ENCODE measurements around the gene MEIS2.

Gene MEIS2

GRCh38 chr15:36901012-36901411 is 199.3 kb downstream of the MEIS2 start:
- DNase-seq (ENCODE audit: low spot score): no peak

DNA sequence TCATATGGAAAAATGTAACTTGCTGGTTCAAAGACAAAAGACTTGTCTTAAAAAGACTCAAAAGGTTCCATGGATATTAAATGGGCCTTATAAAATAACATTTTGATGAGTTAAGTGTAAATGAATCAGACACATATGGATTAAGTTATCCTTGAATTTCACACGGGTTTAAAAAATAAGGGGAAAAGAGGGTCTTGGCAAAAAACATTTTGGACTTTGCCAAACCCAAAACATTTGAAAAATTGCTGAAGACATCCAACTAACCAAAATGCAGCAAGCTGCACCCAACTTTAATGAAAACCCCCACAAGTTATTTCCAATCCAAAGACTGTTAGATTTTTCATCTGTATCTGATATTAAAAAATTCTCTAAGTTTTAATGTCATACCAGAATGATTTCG is 200.7 kb downstream of the MEIS2 start:
- DNase-seq (ENCODE audit: low spot score): no peak

DNA sequence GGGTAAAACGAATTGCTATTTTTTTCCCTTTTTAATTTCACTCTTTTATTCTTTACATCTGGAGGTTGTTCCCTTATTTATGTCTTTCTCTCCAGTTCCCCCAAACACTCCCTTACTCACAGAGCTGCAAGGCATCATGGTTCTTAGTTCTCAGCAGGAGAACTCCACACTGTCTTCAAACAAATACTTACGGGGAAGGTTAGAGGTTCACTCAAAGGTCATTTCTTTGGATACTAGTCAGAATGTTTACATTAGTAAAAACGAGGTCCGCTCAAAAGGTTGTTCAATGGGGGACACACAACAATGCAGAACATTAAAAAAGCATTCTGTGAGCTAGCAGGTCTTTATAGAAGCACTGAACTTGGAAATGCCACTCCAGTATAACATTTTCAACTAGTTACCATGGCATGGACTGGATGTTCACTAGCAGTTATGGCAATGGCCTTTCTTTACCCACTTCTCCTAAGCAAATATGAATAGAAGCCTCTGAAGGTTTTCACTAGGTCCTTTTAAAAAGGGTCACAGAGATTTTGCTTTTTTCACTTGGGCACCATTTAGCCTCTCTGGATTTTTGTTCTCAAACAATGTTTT is 201.7 kb downstream of the MEIS2 start:
- DNase-seq (ENCODE audit: low spot score): no peak

GRCh38 chr15:36897834-36898233 is 202.5 kb downstream of the MEIS2 start:
- no peak for DNase-seq (ENCODE audit: low spot score)

DNA sequence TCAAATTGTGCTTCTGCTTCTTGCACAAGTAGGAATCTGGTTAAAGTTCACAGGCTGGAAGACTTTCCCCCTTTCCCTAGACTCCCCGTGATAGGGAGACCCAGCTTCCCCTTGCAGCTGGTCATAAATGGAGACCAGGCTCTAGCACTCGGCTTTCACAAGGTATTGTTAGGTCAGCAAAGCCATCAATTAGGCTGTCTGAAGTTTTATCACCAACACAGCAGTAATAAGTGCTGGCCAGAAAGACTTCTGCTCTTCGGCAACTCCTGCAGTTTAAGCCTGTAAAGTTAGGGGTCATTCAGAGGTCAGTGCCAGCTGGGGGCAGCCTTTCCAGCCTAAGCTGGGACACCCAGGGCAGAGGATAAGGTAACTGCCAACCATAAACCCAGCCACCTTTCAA is 203.4 kb downstream of the MEIS2 start:
- no peak for DNase-seq (ENCODE audit: low spot score)

- no peak for DNase-seq (ENCODE audit: low spot score)
Observed at GRCh38 chr15:36894075-36894474, 206.3 kb downstream of the MEIS2 start.

DNA sequence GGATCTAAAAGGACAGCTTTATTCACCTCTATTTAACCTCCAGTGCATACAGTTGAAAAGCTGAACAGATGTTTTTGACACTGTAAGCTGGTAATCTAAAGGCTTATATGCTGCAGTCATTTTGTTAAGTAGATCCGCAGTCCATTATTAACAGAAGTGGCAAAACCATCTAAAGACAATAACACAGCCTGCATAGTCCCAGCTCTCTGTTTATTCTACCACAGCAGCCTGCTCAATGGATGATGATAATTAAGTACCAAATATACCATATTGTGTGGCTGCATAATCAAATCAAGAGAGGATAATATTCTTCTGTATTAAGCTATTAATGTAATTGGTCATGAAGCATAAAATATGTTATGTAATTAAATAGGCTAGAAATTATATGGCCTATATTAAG is 207.1 kb downstream of the MEIS2 start:
- DNase-seq (ENCODE audit: low spot score): no peak

GRCh38 chr15:36888011-36888992 is 212.0 kb downstream of the MEIS2 start:
- no peak for DNase-seq (ENCODE audit: low spot score)

- DNase-seq (ENCODE audit: low spot score): no peak
Observed at GRCh38 chr15:36887214-36887961, 213.0 kb downstream of the MEIS2 start.

- DNase-seq (ENCODE audit: low spot score): no peak
Observed at GRCh38 chr15:36886701-36887100, 213.6 kb downstream of the MEIS2 start.

- DNase-seq (ENCODE audit: low spot score): no peak
Observed at GRCh38 chr15:36886191-36886590, 214.2 kb downstream of the MEIS2 start.

- DNase-seq (ENCODE audit: low spot score): no peak
Observed at GRCh38 chr15:36885771-36886170, 214.6 kb downstream of the MEIS2 start.

DNA sequence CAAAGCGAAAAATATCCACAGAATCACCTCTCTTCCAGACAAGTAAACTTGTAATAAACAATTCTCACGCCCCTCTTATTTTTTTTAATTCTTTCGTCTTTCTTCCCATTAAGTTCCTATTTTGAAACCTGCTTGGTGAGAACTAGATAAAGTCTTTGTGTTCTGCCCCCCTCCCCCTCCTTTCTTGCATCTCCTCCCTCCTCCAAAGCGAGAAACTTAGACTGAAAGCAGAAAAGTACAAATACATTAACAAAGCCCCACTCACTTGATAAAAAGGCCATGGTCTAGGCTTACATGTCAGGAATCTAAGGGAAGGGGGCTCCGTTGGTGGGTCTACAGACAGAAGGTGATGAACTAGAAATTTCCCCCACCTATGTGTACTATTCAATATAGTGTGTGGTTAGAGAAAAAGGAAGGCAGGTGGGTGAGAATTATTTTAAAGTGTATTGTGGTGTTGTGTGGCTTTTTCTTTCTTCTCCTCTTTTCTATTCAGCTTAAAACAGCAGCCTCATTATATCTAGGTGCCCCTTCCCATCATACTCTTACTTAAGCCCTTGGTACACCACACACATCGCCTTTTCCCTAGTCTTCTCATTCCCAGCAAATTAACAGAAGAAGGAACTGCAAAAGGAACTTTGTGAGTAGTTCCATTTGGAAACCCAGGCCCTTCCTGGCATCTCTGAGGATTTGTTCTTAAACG is 215.3 kb downstream of the MEIS2 start:
- DNase-seq (ENCODE audit: low spot score): no peak

GRCh38 chr15:36884518-36884875 is 215.9 kb downstream of the MEIS2 start:
- no peak for DNase-seq (ENCODE audit: low spot score)

DNA sequence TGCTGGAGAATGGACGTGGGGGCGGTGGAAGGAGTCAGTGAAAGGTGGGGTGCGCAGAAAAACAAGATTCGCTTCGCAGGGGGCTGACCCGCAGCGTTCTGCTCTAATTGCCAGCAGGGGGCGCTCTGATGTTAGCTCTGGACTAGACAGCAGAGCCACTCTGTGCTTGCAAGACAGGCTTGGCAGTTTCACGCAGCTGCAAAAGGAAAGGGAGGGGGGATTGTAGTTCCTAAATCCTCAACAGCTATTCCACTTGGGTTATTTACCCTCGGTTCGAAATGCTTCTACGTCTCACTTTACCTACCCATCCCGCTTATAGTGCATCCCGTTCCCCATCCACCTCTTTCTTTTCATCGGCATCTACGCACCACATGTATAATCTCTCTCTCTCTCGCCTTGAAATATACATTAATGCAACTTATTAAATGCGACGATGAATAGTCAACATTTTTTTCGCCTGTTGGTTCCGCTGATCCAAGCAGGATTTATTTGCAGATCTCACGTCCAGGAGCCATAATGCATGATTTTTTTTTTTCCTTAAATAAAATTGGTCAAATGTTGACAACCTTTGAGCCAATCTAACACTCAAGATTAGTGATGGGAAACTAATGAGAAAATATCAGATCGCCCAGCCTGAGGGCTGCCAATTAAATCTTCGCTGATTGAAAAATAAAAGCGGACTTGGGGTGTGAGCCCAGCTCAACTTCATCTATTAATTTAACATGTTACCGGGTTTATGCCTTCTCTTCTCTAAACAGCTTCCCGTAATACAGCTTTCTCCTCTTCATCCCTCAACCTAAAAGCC is 216.4 kb downstream of the MEIS2 start:
- DNase-seq (ENCODE audit: low spot score): peak; percentile 75

GRCh38 chr15:36882487-36883131 is 217.7 kb downstream of the MEIS2 start:
- no peak for DNase-seq (ENCODE audit: low spot score)

DNA sequence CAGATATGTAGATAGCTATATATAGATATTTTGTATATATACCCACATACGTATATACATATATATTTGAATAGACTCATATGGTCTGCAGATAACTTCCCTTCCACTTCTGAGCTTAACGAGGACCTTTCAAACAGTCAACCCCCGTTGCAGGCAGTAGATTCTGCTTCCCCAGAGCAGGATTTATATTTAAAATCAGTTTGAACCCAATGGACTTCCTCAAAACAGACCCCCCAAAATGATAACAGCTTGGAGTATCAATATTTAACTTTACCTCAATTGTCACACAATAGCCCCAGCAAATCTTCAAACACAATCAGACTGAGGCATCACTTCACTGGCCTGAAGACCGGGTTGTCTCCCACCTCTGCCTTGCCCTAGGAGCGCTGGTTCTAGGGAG is 218.3 kb downstream of the MEIS2 start:
- DNase-seq (ENCODE audit: low spot score): no peak

DNA sequence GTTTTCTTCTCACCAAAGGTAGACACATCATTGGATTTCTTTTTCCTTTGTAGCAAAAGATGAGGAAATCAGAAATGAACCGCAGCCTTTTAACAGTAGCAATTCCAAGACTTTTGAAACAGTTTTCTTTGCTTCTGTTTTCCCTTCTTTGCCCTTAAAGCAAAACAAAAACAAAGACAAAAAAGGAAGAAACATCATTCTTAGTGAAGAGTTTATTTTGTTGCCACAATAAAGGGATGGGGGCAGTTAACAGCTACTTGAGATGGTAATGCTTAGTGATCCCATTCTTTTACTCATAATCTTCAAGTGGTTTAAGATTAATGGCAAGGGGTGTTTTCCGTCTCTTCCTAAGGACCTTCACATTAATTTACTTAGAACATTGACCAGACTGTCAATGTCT is 218.8 kb downstream of the MEIS2 start:
- DNase-seq (ENCODE audit: low spot score): no peak

DNA sequence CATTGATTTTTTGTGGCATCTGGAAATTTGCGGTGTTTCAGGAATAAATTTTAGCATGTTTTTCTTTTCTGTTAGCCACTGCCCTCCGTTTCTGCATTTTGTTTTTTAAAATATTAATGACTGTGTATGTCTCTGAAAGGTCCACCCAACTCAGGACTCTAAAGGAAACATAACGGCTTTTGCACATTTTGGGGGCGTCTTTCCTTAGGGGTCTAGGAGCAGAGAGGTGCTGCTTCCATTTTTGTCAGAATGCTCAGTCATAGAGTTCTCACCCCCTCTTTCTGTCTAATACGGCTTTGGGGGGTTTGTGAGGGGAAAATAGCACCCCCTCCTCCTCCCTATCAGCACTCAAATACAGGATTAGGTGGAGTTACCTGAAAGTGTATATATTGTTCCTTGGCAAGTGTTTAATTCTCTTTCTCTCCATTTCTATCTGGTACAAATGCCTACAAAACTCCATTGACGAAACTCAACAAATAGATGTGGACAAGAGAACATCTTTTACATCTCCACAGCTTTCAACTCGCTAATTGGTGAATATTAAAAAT is 219.4 kb downstream of the MEIS2 start:
- no peak for DNase-seq (ENCODE audit: low spot score)

Measured in SK-N-DZ (cell line).